Measurements from ENCODE around the gene PEX11B. TPM values are rescaled to one million over a fixed set of nuclear protein-coding genes. Genes with fewer than 3 reads are reported as not detected.
"Not testable (repeated sequence)": the region's sequence is repeated elsewhere in the genome, so short reads cannot be mapped to it uniquely, and the experiment has no call there.

PEX11B gene
- total and polyA plus RNA-seq, 8 donors: 10.7 to 21.9 (median 12.5) TPM

DNA sequence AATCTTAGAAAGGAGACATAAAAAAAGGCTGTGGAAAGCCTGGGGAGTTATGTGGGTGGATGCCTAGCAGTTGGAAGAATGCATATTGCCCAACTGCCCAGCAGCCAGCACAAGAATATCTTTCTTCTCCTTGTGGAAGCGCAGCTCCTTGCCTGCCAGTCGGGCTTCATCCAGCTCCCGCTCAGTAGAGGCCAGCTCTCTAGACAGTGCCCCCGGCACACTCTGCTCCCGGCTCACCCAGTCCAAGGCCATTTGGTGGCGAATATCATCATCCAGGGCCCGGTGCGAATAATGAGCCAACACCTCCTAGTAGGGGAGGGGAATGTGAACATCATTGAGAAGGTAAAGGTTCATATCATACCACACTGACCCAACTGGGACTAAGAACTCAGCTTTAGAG is 17.7 kb upstream of the PEX11B start:
- no peak for FAIRE-seq
- no peaks in the 10 kb centered on the region for H3K9me3 ChIP-seq
- peak in 1 of 6 donors; percentile 41 for DNase-seq
- intact Hi-C loops (cut with DNase I): no loop called here
- 71 to 78% methylated on average over 8 of the region's 8 CpGs for WGBS, 2 donors
- no peaks in the 10 kb centered on the region for H3K27me3 ChIP-seq
- TF ChIP-seq, protein P1, sequence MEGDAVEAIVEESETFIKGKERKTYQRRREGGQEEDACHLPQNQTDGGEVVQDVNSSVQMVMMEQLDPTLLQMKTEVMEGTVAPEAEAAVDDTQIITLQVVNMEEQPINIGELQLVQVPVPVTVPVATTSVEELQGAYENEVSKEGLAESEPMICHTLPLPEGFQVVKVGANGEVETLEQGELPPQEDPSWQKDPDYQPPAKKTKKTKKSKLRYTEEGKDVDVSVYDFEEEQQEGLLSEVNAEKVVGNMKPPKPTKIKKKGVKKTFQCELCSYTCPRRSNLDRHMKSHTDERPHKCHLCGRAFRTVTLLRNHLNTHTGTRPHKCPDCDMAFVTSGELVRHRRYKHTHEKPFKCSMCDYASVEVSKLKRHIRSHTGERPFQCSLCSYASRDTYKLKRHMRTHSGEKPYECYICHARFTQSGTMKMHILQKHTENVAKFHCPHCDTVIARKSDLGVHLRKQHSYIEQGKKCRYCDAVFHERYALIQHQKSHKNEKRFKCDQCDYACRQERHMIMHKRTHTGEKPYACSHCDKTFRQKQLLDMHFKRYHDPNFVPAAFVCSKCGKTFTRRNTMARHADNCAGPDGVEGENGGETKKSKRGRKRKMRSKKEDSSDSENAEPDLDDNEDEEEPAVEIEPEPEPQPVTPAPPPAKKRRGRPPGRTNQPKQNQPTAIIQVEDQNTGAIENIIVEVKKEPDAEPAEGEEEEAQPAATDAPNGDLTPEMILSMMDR (IDR thresholded peaks at IDR 0.05): no peak
- H3K36me3 ChIP-seq: no peaks in the 10 kb centered on the region
- no peaks in the 10 kb centered on the region for H3K4me1 ChIP-seq
- no peak for ATAC-seq
- H3K4me3 ChIP-seq: no peak overlapping the region
- no peak overlapping the region for H3K27ac ChIP-seq

DNA sequence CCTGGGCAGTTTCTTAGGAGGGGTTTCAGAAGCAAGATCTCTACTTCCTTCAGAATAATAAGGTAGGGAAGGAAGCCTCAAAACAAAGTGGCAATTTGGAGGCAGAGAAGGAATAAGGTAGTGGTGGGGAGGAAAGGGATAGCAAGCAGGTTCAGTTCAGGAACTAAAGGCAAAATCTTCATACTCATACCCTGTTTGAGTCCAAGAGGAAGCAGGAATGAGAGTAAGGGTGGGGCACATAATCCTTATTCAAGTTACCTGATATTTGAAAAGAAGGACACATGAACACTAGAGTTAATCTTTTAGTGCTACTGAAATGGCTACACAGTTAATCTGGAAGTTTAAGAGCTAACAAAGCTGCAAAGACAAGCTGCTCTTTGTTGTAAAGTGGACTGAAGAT is 17.2 kb upstream of the PEX11B start:
- TF ChIP-seq, protein P1 (IDR thresholded peaks at IDR 0.05): no peak
- FAIRE-seq (no peak), ATAC-seq (no peak), DNase-seq (no peak)
- Histone ChIP-seq H3K4me1 (no peaks in the 10 kb centered on the region), H3K36me3 (no peaks in the 10 kb centered on the region), H3K27me3 (no peaks in the 10 kb centered on the region), H3K9me3 (no peaks in the 10 kb centered on the region), H3K4me3 (no peak overlapping the region), H3K27ac (no peak overlapping the region)
- intact Hi-C loops (cut with DNase I): no loop called here

DNA sequence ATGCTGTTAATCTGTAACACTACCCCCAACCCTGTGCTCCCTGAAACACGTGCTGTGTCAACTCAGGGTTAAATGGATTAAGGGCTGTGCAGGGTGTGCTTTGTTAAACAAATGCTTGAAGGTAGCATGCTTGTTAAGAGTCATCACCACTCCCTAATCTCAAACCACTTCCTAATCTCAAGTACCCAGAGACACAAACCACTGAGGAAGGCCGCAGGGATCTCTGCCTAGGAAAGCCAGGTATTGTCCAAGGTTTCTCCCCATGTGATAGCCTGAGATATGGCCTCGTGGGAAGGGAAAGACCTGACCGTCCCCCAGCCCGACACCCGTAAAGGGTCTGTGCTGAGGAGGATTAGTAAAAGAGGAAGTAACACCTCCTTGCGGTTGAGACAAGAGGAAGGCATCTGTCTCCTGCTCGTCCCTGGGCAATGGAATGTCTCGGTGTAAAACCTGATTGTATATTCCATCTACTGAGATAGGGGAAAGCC is 14.0 kb upstream of the PEX11B start:
- H3K27ac ChIP-seq; H3K9me3 ChIP-seq; DNase-seq; H3K4me1 ChIP-seq; H3K36me3 ChIP-seq; H3K27me3 ChIP-seq; intact Hi-C loops (cut with DNase I); FAIRE-seq; H3K4me3 ChIP-seq; ATAC-seq: not testable (repeated sequence)
- 74 to 79% methylated on average over 7 to 9 of the region's 9 CpGs for WGBS, 2 donors

DNA sequence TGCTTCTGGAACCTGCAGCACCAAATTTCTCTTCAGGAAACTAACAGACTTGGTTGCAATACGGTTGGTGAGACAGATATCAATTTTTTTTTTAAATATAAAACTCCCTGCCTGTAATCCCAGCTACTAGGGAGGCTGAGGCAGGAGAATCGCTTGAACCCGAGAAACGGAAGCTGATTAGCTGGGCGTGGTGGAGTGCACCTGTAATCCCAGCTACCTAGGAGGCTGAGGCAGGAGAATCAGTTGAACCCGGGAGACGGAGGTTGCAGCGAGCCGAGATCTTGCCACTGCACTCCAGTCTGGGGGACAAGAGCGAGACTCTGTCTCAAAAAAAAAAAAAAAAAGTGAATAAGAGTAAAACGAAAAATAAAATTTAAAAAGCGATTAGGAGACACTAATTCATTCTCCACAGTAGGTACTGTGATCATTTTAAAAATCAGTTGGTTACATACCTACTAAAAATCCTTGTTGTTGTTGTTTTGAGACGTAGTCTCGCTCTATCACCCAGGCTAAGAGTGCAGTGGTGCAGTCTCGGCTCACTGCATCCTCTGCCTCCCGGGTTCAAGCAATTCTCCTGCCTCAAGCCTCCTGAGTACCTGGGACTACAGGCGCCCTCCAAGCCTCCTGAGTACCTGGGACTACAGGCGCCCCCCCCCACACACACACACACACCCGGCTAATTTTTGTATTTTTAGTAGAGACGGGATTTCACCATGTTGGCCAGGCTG is 9.6 kb upstream of the PEX11B start:
- H3K27ac ChIP-seq: peak overlapping the region; percentile 58 to 95 (median 84)
- WGBS, 2 donors: 54 to 59% methylated on average over 20 of the region's 20 CpGs
- no peak for ATAC-seq
- H3K4me1 ChIP-seq: peaks cover 5 to 7% (median 6%) of the 10 kb centered on the region in 3 donors
- no peaks in the 10 kb centered on the region for H3K9me3 ChIP-seq
- H3K27me3 ChIP-seq: no peaks in the 10 kb centered on the region
- H3K4me3 ChIP-seq: peak overlapping the region; percentile 42 to 63 (median 57)
- DNase-seq: no peak
- TF ChIP-seq, protein P1 (IDR thresholded peaks at IDR 0.05): no peak
- H3K36me3 ChIP-seq: peaks cover 0 to 3% (median 0%) of the 10 kb centered on the region in 3 donors
- intact Hi-C loops (cut with DNase I): no loop called here
- no peak for FAIRE-seq

DNA sequence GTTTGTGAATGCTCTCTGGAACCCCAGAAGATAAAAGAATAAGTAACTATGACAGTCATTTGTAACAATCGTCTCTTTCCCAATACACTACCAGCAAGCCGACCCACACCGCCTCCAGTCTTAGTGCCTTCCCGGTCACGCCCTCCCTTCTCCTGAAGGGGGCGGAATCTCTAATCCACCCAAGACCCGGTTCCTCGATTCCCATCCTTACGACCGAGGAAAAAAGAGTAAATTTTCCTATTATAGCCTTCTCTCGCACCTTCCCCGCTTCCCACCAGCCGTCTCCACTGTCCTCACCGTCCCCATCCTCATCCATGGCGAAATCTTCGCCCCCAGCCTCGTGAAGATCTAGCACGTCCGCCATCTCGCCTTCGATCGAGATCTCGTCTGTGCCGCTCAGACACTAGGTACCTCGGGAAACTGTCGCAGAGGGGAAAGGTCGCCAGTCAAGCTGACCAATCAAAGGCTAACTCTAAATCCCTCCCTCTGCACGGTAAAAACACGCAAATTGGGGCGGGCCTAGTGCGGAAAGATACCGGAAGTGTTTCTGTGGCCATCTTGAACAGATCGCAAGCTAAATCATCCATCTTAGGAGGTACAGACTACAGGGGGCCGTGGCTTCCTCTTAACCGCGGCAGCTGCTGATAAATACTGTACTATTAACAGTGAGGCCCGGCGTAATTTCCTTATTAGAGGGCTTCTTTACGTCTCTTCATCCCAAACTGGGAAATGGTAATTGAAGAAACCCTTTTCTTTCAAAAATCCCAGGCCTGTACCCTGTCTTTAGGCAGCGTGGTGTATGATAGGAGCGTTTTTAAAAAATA is 8.8 kb upstream of the PEX11B start, which contains the start of gene RBM8A:
TSS of gene RBM8A (minus strand) at position 422 of the 824 bp plus-strand sequence. CDS start at position 364, 58 bp downstream.
- no peaks in the 10 kb centered on the region for H3K9me3 ChIP-seq
- H3K27me3 ChIP-seq: no peaks in the 10 kb centered on the region
- peaks cover 5 to 7% (median 6%) of the 10 kb centered on the region in 3 donors for H3K4me1 ChIP-seq
- intact Hi-C loops (cut with DNase I): no loop called here
- DNase-seq (peak; percentile 83 to 96 (median 94)), ATAC-seq (peak; percentile 97 to 99 (median 98)), FAIRE-seq (peak; percentile 54)
- TF ChIP-seq, protein P1 (IDR thresholded peaks at IDR 0.05): peak in 2 of 4 donors; percentile 33 to 39
- H3K27ac ChIP-seq: peak within 1 kb of the TSS; percentile 58 to 95 (median 84)
- H3K4me3 ChIP-seq: peak within 1 kb of the TSS; percentile 42 to 63 (median 57)
- WGBS, 2 donors: 0% methylated on average over 41 of the region's 41 CpGs
- peaks cover 0 to 3% (median 0%) of the 10 kb centered on the region in 3 donors for H3K36me3 ChIP-seq
